Neural progenitor cell (in vitro differentiated cells): ENCODE results near the gene TSHZ1.

Experiments used
- EZH2 ChIP-seq: fragments of 200-600 bp; sonication (generic); IDR thresholded peaks from 2 replicates; pipeline ENCODE4 v1.6.1; 2017; ENCODE audit warnings: antibody characterized with exemption, mild to moderate bottlenecking, moderate library complexity
- TF ChIP-seq, protein P1 (sequence below): fragments of 200-600 bp; sonication (generic); IDR thresholded peaks from 2 replicates; pipeline ENCODE4 v1.5.1; 2017; ENCODE audit warnings: antibody characterized with exemption, mild to moderate bottlenecking

DNA sequence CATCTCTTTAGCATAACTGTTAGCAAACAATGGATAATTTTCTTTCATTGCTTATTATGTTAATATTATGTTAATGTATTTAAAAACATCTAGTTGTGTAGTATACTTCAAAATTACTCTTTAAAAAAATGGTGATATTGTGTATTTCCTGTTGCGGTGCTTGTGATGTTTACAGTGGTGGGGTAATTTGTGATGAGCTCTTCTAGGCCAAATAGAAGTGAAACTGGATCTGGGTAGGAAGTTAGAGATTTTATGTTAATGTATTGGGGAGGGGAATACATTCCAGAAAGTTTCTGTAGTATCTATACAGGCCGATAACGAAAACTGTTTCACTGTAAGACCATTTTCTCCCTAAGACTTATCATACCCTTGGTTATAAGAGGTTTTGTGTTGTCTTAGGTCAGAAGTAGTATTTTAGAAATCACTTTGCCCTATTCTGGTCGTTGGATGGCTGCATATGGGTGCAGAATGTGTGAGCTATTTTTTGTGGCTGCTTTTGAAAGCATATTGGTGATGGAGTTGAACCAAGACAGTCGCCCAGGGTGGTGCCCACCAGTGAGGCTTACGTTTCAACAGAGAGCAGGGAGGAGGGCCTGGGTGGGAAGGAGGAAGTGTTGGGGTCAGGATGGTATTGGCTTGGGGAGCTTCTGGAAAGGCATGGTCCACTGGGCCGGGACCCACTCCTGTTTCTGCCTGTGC is 5.8 kb downstream of the TSHZ1 start:
- TF ChIP-seq, protein P1, sequence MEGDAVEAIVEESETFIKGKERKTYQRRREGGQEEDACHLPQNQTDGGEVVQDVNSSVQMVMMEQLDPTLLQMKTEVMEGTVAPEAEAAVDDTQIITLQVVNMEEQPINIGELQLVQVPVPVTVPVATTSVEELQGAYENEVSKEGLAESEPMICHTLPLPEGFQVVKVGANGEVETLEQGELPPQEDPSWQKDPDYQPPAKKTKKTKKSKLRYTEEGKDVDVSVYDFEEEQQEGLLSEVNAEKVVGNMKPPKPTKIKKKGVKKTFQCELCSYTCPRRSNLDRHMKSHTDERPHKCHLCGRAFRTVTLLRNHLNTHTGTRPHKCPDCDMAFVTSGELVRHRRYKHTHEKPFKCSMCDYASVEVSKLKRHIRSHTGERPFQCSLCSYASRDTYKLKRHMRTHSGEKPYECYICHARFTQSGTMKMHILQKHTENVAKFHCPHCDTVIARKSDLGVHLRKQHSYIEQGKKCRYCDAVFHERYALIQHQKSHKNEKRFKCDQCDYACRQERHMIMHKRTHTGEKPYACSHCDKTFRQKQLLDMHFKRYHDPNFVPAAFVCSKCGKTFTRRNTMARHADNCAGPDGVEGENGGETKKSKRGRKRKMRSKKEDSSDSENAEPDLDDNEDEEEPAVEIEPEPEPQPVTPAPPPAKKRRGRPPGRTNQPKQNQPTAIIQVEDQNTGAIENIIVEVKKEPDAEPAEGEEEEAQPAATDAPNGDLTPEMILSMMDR = no peak
- no peak for TF ChIP-seq EZH2
